GM21825 (cell line): ENCODE measurements around the gene YJEFN3.

Experiments
- ATAC-seq: cut with Tn5 transposase; IDR thresholded peaks from one replicate; pipeline ENCODE4 v1.9.1; 2021; ENCODE audit warnings: mild to moderate bottlenecking, moderate library complexity; ENCODE audit not compliant: unreplicated experiment

The YJEFN3 gene

DNA sequence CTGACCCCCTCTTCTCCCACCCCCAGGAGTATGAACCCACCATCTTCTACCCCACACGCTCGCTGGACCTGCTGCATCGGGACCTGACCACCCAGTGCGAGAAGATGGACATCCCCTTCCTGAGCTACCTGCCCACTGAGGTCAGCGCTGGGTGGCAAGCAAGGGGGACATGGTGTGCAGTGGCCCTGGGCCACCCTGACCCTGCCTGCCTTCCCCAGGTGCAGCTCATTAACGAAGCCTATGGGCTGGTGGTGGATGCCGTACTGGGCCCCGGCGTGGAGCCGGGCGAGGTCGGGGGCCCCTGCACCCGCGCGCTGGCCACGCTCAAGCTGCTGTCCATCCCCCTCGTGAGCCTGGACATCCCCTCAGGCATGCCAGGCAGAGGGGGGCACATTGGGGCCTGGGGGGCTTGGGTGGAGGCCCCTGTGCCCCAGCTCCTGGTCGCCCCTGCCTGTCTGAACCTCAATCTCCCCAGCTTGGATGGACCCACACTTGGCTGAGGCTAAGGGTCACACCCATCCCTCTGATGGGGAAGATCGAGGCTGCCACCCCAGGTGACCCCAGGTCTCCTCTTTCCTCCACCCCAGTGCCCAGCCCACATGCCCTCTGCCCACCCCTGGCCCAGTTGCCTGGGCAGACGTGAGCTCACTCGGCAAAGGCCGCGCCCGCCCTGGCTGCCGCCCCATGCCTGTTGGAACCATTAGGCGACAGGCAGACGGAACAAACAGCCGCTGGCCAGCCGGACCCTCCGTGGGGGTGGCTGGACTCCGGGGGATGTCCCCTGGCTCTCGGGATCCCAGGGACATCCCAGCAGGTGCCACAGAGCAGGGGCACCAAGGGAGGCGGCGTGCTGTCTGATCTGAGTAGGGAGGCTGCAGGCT, 6.8 kb downstream of the YJEFN3 start:
- no peak for ATAC-seq

DNA sequence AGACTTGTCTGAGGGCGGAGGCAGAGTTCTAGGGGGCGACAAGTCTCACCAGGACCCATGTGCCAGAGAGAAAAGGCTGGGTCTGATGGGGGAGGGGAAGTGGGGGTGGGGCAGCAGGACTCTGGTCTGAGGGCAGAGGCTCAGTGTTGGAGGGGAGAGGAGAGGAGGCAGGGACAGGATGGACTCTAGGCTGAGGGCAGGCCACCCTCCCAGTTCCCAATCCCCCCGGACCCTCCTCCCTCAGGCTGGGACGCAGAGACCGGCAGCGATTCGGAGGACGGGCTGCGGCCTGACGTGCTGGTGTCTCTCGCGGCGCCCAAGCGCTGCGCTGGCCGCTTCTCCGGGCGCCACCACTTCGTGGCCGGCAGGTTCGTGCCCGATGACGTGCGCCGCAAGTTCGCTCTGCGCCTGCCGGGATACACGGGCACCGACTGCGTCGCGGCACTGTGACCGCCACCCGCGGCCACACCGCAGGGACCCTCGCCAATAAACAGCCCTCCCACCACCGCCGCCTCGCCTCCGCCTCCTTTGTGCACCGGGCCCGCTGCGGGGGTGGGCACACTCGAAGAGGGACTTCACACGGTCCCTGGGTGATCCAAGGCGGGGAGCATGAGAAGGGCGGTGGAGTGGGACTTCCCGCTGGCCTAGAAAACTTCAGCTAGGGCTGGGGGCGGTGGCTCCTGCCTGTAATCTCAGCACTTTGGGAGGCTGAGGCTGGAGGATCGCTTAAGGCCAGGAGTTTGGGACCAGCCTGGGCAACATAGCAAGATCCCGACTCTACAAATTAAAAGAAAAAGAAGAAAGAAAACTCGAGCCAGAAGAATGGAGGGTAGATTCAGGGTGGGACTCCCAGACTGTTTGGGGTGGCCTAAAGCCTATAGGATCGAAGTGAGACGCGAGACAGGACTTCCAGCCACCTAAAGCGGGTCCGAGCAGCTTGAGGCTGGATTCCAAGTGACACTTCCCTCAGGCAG, 8.7 kb downstream of the YJEFN3 start:
- no peak for ATAC-seq

DNA sequence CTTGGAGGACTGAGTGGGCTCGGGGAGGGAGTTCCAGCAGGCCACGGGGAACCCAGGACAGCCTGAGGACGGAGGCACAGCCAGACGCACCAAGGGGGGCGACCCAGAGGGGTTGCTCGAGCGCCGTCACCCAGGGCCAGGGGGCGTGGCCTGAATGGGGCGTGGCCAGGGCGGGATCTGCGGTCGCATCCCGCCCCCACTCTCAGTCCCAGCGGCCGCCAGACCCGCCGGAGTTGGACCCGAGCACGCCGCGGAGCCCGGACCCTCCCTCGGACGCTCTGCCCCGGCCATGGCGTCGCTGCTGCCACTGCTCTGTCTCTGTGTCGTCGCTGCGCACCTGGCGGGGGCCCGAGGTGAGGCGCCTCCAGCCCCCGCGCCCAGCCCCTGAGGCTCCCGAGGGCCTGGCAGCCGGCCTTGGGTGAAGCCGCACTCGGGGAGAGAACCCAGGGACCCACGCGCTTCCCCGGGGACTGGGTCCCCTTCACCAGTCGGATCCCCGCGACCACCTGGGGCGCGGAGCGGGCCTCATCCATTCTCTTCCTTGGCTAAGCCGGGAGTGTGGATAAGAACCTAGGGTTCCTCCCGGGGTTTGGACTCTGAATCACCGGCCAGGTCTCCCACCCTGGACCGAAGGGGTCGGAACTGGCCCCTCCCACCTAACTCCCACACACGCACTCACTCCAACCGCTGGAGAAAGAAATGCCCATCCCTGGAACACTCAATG, 9.5 kb downstream of the YJEFN3 start, which contains the start of gene CILP2:
CILP2 (plus strand) TSS at position 205 of the 724 bp plus-strand sequence; CDS start at position 290, 85 bp downstream.
- no peak for ATAC-seq

DNA sequence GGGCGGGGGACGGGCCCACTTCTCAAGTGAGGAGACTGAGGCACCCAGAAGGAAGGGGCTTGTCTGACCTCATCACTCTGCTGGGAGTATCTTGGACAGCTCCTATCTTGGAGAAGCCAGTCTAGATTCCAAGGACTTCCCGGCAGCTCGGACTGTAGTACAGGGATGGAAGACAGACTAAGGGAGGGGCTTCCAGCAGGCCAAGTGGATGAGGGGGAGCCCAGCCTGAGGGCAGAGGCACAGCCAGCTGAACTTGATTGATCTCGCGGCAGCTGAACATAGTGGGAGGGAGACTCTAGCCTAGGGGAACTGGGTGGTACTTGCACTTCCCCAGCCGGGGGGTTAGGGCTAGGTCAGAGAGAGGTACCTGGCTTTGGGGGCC, 10.1 kb downstream of the YJEFN3 start:
- ATAC-seq: no peak

DNA sequence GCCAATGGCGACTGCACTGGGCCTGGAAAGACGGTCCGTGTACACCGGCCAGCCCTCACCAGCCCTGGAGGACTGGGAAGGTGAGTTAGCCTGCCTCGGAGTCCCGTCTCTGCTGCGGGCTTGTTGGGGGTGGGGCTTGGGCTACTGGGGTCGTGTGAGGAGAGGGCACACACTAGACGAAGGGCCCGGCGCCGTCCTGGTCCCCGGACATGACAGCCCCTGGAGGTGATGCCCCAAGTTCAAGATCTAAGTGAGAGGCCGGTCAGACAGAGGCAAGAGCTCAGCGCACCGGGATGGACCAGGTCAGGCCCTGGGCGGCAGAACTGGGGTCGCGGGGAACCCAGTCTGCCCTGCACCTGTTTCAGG, 11.0 kb downstream of the YJEFN3 start:
- no peak for ATAC-seq

DNA sequence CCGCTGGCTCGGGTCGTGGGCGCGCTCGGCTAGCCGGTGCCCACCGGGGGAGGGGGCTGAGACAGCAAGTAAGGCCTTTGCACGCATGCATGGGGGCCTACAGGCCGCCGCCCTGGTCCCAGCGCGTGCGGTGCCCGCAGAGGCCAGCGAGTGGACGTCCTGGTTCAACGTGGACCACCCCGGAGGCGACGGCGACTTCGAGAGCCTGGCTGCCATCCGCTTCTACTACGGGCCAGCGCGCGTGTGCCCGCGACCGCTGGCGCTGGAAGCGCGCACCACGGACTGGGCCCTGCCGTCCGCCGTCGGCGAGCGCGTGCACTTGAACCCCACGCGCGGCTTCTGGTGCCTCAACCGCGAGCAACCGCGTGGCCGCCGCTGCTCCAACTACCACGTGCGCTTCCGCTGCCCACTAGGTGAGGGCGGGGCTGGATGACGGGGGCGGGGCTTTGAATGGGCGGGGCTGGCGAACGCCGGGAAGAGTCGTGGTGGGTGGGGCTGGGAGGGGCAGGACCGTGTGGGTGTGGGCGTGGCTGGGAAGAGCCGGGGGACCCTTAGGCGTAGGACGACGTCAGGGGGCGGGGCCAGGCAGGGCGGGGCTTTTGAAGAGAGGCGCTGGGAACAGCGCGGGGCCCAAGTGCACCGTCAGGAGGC, 11.5 kb downstream of the YJEFN3 start:
- ATAC-seq: no peak

DNA sequence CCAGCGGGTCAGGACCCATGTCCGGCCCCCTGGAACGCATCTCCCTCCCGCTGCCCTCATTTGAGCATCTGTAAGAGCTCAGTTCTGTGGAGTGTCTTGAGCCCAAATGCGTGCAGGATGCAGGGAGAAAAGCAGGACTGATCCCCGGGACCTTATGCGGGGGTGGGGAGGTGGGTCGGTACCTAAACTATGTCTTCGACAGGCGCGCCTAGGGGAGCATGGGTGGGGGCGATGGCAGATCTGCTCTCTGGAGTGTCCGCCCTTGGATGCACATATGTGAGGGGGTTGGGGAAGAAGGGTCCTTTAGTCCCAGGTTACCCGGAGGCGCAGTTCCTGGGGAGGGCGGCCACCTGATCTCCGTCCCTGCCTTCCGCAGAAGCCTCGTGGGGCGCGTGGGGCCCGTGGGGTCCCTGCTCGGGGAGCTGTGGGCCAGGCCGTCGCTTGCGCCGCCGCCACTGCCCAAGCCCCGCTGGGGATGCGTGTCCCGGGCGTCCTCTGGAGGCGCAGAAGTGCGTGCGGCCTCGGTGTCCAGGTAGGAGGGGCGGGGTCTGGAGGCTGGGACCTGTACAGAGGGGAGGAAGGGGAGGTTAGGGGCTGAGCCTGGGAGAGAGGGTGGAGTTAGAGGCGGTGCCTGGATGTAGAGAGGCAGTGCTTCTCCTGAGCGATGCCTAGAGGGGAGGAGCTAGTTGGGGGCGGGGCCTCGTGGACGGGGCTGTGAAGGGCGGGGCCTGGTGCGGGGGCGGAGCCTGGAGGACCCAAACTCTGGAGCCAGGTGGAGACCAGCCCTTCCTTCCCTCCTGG, 12.2 kb downstream of the YJEFN3 start:
- ATAC-seq: no peak

DNA sequence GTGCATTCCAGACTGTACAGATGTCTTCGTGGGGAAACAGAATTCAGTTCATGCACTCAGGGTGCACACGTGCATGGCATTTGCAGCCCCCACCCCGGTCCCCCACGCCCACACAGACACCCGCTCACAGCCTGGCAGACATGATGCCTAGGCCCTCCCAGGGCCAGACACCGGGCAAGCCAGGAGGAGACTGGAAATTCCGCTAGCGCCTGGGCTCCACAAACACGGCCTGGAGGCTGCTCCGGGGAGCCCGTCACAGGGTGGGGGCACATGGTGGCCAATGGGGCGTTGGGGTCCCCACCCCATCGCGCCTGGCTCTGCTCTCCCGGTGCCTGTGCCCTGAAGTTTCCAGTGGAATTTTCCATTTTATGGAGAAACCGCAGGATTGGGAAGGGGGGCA, 12.9 kb downstream of the YJEFN3 start:
- ATAC-seq: no peak

DNA sequence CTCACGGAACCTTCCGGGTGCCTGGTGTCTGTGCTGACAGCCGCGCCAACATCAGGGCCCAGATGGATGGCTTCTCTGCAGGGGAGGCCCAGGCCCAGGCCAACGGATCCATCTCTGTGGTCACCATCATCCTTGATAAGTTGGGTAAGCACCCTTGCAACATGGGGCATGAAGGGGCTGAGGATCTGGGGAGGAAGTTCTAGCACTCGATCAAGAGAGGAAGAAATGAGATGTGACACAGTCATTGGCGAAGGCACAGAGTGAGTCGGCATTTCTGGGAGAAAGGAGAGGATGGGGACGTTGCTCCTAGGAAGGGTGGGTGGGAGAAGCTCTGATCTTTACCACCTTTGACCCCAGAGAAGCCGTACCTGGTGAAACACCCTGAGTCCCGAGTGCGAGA, 13.8 kb downstream of the YJEFN3 start:
- ATAC-seq: no peak

DNA sequence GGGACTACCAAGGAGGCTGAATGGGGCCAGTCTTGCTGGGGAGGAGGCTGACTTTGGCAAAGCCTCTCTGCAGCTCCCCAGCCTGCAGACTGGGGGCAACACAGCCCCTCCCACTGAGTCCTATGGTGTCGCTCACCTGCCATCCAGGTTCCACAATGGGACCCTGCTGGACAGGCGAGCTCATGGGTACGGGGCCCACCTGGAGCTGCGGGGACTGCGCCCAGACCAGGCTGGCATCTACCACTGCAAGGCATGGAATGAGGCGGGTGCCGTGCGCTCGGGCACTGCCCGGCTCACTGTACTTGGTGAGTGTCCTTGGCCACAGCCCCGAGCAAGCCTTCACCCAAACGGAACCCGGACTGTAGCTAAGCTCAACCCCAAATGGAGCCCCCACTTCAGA, 14.4 kb downstream of the YJEFN3 start:
- no peak for ATAC-seq

DNA sequence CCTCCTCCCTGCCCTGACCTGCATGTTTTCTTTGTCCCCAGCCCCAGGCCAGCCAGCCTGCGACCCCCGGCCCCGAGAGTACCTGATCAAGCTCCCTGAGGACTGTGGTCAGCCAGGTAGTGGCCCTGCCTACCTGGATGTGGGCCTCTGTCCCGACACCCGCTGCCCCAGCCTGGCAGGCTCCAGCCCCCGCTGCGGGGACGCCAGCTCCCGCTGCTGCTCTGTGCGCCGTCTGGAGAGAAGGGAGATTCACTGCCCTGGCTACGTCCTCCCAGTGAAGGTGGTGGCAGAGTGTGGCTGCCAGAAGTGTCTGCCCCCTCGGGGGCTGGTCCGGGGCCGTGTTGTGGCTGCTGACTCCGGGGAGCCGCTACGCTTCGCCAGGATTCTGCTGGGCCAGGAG, 14.9 kb downstream of the YJEFN3 start:
- no peak for ATAC-seq

DNA sequence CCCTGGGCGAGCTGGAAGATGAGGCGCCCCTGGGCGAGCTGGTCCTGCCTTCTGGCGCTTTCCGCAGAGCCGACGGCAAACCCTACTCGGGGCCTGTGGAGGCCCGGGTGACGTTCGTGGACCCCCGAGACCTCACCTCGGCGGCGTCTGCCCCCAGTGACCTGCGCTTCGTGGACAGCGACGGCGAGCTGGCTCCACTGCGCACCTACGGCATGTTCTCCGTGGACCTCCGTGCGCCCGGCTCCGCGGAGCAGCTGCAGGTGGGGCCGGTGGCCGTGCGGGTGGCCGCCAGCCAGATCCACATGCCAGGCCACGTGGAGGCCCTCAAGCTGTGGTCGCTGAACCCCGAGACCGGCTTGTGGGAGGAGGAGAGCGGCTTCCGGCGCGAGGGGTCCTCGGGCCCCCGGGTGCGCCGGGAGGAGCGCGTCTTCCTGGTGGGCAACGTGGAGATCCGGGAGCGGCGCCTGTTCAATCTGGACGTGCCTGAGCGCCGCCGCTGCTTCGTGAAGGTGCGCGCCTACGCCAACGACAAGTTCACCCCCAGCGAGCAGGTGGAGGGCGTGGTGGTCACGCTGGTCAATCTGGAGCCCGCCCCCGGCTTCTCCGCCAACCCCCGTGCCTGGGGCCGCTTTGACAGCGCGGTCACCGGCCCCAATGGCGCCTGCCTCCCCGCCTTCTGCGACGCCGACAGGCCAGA, 15.7 kb downstream of the YJEFN3 start:
- ATAC-seq: no peak

DNA sequence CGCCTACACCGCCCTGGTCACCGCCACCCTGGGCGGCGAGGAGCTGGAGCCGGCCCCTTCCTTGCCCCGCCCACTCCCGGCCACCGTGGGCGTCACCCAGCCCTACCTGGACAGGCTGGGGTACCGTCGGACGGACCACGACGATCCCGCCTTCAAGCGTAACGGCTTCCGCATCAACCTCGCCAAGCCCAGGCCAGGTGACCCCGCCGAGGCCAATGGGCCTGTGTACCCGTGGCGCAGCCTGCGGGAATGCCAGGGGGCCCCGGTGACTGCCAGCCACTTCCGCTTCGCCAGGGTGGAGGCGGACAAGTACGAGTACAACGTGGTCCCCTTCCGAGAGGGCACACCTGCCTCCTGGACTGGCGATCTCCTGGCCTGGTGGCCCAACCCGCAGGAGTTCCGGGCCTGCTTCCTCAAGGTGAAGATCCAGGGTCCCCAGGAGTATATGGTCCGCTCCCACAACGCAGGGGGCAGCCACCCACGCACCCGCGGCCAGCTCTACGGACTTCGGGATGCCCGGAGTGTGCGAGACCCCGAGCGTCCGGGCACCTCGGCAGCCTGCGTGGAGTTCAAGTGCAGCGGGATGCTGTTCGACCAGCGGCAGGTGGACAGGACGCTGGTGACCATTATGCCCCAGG, 16.4 kb downstream of the YJEFN3 start:
- ATAC-seq: no peak

DNA sequence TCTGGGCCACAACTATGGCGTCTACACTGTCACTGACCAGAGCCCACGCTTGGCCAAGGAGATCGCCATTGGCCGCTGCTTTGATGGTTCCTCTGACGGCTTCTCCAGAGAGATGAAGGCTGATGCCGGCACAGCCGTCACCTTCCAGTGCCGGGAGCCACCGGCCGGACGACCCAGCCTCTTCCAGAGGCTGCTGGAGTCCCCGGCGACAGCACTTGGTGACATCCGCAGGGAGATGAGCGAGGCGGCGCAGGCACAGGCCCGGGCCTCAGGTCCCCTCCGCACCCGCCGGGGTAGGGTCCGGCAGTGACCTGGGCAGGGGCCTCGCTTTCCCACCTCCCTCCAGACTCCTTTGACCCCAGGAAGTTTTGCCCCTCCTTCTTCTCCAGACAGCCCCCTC, 17.0 kb downstream of the YJEFN3 start:
- ATAC-seq: no peak

DNA sequence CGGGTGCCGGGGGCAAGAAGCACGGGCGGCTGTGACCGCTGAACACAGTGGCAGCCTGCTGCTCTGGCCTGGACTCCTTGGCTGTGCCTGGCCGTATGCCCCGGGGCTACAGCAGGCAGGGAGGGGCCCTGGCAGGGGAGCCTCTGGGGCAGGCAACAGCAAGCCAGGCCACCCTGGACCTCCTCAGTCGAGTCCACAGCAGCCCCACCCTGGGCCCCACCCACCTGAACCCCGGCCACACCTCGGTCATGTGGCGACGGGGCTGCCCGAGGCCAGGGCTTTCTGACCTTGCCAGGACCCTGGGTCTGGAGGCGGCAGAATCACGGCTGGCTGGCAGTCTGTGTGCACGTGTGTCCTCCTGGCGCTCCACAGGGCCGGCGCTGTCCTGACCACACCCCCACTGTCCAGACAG, 18.0 kb downstream of the YJEFN3 start:
- no peak for ATAC-seq

DNA sequence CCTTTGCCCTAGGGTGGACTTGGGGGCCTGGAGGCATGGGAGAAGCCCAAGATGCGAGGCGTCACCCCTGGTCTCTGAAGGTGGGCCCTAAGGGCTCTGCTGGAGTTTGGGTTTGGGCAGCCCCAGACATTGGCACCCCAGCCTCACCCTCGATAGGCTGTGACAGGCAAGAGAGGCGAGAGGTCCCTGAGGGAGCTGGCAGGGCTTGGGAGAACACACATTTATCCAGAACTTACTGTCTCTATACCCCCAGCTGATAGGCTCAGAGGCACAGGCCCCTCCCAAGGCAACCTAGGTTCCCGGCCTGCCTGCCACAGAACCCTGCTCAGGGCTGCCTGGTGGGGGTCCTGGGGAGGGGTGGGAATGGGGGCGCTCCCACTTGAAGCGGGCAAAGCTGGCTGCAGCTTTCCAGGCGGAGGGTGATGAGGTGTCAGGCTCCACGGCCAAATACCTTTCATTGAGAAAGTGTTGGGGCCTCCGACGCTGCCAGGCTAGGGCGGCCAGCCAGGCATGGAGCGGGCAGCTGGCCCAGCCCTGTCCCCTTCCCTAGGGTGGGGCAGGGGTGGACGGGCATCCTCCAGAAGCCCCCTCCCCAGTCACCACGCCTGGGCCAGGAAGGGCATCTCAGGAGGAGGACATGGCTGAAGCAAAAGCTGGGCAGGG, 19.1 kb downstream of the YJEFN3 start:
- ATAC-seq: no peak

DNA sequence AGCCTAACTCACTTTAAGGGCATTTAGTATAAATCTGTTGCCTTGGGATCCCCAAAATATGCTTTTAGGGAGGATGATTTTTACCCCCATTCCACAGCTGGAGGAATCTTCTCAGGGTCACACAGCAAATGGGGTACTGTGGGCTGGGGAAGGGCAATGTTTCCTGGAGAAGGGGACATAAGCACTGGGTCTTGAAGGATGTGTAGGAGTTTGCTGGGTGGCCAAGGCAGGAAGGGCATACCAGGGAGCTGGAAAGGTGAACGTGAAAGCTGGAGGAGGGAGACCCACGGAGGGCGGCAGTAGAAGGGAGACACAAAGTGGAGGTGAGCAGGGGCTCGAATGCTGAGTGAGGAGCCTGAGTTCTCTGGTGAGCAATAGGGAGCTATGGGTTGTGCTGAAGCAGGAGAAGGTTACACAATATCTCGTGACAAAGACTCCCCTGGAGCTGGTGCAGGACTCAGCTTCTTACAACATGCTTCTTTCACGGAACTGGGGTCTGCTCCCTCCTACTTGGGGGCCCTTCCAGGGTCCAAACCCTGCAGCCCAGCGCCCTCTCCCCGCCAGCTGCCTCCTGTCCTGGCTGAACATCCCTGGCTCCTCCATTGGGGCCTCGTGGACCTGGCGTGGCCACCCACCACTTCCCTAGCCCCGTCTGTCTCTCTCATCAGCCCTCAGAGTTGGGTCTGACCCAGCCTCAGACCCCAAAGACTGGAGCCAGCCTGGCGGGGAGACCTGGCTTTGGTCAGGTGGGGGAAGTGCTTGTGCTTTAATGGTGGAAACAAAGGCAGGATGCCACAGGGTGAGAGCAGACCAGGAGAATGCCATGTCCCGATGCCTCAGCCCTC, 20.4 kb downstream of the YJEFN3 start:
- no peak for ATAC-seq
